ENCODE results near the gene TBX4.

TBX4 gene

DNA sequence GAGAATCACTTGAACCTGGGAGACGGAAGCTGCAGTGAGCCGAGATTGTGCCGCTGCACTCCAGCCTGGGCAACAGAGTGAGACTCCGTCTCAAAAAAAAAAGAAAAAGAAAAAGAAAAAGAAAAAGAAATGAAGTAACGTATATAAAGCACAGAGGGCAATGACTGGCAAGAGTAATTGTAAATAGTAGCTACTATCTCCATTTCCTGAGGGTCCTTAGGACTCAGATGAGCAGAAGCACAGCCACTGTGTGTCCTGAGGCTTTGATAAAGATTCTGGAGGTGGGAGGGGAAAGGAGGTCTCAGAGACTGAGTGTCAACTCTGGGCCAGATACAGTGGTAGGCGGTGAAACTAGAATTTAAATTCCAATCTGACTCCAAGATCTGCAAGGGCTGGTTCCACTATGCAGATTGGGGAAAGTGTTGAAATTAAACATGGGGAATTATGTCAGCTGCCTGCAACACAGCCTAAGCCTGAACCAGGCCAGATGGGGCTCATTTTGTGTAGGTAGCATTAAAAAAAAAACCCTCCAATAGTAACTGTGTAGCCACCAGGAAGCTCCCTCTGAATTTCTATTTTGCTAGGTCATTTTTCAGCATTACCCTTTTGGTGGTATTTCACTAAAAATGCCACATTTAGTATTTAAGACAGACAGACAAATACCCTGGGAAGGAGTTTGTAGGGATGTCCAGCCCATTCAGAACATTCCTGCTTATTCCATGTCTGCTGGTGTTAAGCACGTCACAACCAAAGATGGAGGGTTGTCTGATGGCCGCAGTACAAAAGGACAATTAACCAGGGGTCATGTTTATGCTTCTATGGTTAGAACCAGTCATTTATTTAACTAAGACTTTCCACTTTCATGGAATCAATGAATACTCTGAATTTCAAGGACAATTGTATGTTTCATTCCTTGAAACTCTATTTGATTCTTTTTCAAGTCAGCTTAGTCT lies 46.1 kb downstream of the TBX4 start:
- DNase-seq (ENCODE audit: low spot score) = no peak
- no peak for TF ChIP-seq CTCF (IDR thresholded peaks at IDR 0.05; ENCODE audit: extremely low read depth, missing control alignments)

GRCh38 chr17:61499632-61500031 lies 47.4 kb downstream of the TBX4 start:
- no peak for DNase-seq (ENCODE audit: low spot score)
- TF ChIP-seq CTCF (IDR thresholded peaks at IDR 0.05; ENCODE audit: extremely low read depth, missing control alignments) = no peak

- no peak for DNase-seq (ENCODE audit: low spot score)
- no peak for TF ChIP-seq CTCF (IDR thresholded peaks at IDR 0.05; ENCODE audit: extremely low read depth, missing control alignments)
Observed at GRCh38 chr17:61500287-61500686, 48.1 kb downstream of the TBX4 start.

DNA sequence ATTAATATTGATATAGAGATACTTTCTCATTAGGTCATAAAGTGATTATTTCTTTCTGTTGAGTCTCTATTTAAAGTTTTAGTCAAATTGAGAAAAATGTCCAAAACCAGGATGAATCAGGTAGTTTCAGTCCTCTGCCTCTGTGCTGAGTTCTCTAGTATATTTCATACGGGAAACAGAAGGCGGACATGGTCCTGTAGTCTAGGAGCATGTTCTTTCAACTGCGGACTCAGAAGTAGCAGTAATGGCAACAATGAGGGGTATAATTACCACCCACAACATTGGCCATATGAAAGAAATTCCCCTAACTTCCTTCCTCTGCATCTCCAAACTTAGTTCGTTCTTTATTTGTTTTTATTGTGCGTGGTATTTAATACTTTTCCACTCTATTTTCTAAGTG lies 50.1 kb downstream of the TBX4 start:
- no peak for DNase-seq (ENCODE audit: low spot score)
- TF ChIP-seq CTCF (IDR thresholded peaks at IDR 0.05; ENCODE audit: extremely low read depth, missing control alignments) = no peak

DNA sequence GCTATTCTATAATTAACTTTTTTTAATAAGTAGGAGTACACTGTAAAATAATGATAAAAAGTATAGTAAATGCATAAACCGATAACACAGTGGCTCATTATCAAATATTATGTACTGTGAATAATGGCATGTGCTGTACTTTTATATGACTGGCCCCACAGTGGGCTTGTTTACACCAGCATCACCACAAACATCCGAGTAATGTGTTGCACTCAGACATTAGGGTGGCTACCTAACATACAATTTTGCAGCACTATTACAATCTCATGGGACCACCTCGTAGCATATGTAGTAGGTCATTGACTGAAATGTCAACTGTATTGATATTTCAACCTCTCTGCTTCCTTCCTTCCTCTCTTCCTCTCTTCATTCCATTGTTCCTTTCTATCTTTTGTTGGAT lies 51.7 kb downstream of the TBX4 start:
- DNase-seq (ENCODE audit: low spot score) = no peak
- TF ChIP-seq CTCF (IDR thresholded peaks at IDR 0.05; ENCODE audit: extremely low read depth, missing control alignments) = no peak

GRCh38 chr17:61504697-61505096 lies 52.5 kb downstream of the TBX4 start:
- no peak for DNase-seq (ENCODE audit: low spot score)
- TF ChIP-seq CTCF (IDR thresholded peaks at IDR 0.05; ENCODE audit: extremely low read depth, missing control alignments) = no peak

GRCh38 chr17:61505846-61506627 lies 53.8 kb downstream of the TBX4 start:
- no peak for TF ChIP-seq CTCF (IDR thresholded peaks at IDR 0.05; ENCODE audit: extremely low read depth, missing control alignments)

More at GRCh38 chr17:61505846-61506627, 53.8 kb downstream of the TBX4 start:
- no peak for DNase-seq (ENCODE audit: low spot score)
